Subcutaneous adipose tissue (tissue), 4 donors: ENCODE results near the gene ZNF768. TPM values are rescaled to one million over a fixed set of nuclear protein-coding genes. Genes with fewer than 3 reads are reported as not detected.

Experiments
- total RNA-seq, 4 donors: library from RNA; depleted of rRNA; stranded (reverse); fragments of >200 nt; gene quantifications; one replicate each; pipeline ENCODE4 v1.1.0, GENCODE V29; 2016
- TF ChIP-seq, protein P1 (sequence below): fragments of 450-650 bp; IDR thresholded peaks from one replicate; pipeline ENCODE4 v1.5.1; 2016; ENCODE audit warnings: low read depth, mild to moderate bottlenecking, control low read depth, antibody characterized with exemption, moderate library complexity

The ZNF768 gene
- total RNA-seq, 4 donors from 2014 or later, result 11.7 to 43.9 (median 19.2) TPM

DNA sequence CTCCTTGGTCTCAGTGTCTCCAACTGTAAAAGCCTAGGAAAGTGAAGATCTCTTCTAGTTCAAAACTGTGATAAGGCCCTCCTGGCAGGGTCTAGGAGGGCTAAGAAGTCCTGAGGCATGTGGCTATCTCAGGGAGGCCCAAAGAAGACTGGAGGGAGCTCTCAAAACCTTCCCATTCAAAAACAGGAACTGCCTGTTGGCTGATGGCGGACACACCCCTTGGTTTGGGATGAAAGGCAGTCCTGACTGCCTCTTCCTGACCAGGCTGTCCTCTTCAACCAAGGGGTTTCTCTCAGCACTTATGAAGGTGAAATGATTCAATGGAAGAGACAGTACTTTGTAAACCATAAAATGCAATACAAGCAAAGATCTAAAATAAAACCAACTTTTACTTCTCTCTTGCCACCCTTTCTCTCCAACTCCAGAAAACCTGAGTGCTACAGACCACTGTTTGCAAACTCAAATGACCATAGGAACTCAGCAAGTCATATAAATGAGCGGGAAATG lies 27.1 kb upstream of the ZNF768 start:
- TF ChIP-seq, protein P1, sequence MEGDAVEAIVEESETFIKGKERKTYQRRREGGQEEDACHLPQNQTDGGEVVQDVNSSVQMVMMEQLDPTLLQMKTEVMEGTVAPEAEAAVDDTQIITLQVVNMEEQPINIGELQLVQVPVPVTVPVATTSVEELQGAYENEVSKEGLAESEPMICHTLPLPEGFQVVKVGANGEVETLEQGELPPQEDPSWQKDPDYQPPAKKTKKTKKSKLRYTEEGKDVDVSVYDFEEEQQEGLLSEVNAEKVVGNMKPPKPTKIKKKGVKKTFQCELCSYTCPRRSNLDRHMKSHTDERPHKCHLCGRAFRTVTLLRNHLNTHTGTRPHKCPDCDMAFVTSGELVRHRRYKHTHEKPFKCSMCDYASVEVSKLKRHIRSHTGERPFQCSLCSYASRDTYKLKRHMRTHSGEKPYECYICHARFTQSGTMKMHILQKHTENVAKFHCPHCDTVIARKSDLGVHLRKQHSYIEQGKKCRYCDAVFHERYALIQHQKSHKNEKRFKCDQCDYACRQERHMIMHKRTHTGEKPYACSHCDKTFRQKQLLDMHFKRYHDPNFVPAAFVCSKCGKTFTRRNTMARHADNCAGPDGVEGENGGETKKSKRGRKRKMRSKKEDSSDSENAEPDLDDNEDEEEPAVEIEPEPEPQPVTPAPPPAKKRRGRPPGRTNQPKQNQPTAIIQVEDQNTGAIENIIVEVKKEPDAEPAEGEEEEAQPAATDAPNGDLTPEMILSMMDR, result no peak

DNA sequence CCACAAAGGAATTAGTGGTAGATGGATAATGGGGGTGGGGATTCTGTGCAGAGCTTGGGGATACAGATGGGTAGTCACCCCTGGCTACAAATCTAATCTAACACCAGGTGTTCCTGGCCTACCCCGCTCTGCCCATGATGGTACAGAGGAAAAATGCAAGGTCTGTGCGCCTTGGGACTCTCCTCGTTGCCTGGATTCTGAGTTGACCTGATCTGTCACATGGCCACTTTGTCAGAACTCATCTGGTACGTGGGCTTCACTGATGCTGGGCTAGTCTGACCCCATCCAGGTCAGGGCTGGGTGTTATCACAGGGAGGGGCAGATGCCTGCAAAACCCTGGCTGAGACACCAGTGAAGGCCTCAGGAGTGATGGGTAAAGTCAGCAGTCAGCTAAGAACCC lies 26.6 kb upstream of the ZNF768 start:
- TF ChIP-seq, protein P1, result no peak

DNA sequence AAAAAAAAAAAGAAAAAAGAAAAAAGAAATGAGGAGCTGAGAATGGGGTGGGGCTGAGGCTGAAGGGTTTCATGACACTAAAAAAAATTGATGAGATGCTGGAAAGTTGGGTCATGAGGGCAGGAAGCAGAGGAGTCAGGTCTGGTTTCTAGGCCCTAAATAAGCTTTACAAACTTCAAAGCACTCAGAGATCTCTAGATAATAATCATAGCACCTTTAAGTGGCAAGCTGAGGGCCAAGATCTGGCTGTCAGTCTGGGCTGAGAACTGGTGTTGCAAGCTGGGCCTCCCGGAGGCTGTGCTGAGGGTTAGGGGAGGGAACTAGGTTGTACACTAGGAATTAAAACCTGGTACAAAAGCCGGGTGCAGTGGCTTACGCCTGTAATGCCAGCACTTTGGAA lies 25.4 kb upstream of the ZNF768 start:
- TF ChIP-seq, protein P1, result no peak

DNA sequence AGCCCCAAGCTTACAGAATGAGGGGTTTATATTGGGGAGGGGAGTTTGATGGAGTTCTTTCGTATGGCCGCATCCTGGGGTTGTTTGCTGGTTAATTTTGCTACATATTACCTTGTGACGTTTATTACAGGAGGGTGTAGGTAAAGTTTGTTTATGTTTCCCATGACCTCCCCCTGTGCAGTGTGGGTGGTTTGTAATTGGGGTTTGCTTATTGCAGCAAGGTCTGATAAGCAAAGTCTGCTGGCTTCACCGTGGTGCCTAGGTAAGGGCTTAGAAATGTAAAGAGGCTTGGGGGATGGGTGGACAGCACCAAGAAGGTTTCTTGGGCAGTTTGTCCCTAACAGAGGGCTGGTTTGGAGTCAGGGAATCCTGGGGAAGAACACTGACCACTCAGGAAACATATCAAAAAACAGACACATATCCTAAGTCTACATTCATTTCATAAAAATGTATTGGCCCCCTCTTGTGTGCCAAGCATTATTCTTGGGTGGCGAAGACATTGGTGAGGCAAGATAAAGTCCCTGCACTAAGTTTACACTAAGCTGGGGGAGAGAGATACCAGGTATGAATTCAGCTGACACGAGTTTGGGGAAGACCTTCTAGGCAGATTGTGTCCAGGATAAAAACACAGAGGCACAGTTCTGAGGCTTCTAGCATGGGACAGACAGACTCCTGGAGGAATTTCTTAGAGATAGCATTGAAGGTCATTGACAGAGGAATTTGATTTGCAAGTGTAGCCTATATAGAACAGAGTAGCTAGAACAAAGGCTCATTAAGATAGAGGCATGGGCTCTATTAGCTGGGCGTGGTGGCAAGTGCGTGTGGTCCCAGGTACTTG lies 22.3 kb upstream of the ZNF768 start:
- TF ChIP-seq, protein P1, result no peak

DNA sequence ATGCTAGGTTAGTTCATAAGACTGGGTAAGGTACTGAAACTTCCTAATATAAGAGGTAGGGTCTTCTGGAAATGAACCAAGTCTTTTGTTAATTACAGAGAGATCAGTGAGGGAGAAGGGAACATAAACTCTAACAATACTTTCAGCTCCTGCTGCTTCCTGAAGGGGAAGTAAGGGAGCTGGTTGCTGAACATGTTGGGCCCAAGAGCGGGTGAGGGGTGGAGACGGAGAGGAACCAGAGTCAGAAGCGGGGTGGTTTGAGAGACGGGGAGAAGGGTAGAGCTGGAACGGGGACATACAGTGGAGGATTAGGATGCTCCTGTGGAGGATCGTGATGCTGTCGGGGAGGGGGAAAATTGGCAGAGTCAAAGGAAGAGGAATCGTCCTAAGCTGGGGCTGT lies 19.7 kb upstream of the ZNF768 start:
- TF ChIP-seq, protein P1, result no peak

DNA sequence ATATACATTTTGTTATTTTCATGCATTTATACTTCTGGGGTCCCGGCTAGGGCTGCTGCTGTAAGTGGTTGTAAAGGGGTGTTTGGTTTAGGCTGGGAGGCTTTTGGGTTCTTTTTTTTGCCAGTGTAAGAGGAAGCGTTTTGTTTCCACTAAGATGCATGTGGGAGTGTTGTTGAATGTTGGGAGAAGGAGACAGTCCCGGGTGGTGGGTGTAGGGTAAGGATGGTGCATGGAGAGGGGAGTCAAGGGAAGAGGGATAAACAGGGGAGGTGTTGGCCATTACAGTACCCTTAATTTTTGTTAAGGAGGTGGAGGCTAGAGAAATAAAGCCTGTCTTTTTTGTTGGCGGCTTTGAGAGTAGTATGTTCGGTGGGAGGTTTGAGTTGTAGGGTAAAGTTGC lies 16.7 kb upstream of the ZNF768 start:
- TF ChIP-seq, protein P1, result no peak

DNA sequence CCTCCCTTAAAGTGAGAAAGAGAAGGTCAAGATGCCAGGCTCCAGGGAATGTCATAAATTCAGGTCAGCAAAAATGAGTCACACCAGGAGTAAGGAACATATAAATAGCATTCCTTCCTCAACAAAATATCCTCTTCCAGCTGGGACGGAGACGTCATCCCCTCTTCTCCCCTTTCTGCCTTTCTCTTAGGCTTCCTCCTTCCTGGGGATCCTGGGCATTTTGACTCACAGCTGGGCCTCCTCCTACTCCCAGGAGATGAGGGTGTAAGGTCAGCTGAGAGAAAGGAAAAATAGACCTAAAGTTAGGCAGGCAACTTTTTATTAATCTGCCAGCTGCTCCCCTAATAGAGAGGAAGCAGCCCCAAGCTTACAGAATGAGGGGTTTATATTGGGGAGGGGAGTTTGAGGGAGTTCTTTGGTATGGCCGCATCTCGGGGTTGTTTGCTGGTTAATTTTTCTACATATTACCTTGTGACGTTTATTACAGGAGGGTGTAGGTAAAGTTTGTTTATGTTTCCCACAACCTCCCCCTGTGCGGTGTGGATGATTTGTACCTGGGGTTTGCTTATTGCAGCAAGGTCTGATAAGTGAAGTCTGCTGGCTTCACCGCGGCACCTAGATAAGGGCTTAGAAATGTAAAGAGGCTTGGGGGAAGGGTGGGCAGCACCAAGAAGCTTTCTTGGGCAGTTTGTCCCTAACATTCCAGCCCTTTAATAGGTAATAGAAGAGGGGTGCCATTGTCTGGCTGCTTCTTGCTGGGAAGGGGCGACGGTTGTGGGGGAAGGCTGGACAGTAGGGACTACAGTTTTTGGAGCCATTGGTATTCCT lies 15.3 kb upstream of the ZNF768 start:
- TF ChIP-seq, protein P1, result no peak
